WTC11 (cell line): Measurements from ENCODE around the gene NANP.

Experiments
- CTCF ChIP-seq: fragments of 200-600 bp; IDR thresholded peaks from 2 replicates; pipeline ENCODE4 v1.8.0; 2022; ENCODE audit warnings: antibody characterized with exemption
- NR1H2 ChIP-seq: sonication (generic); formaldehyde crosslinking; IDR thresholded peaks from 2 replicates; pipeline ENCODE4 v1.9.0; 2021; ENCODE audit warnings: mild to moderate bottlenecking, moderate library complexity, missing genetic modification reagents
- RORB ChIP-seq: fragments of 250-450 bp; sonication (Bioruptor Pico); IDR thresholded peaks from 2 replicates; pipeline ENCODE4 v1.9.0; 2021; ENCODE audit warnings: mild to moderate bottlenecking
- USF2 ChIP-seq: sonication (generic); formaldehyde crosslinking; IDR thresholded peaks from 2 replicates; pipeline ENCODE4 v1.8.1; 2023; ENCODE audit warnings: mild to moderate bottlenecking, missing genetic modification reagents, moderate library complexity
- TF ChIP-seq, protein P1 (sequence below): sonication (generic); formaldehyde crosslinking; IDR thresholded peaks from 2 replicates; pipeline ENCODE4 v1.8.0; 2022; ENCODE audit warnings: mild to moderate bottlenecking, missing genetic modification reagents
- TF ChIP-seq, protein P2 (sequence below): sonication (generic); formaldehyde crosslinking; IDR thresholded peaks from 2 replicates; pipeline ENCODE4 v1.8.0; 2023; ENCODE audit warnings: missing genetic modification reagents
- TF ChIP-seq, protein P3 (sequence below): sonication (generic); formaldehyde crosslinking; IDR thresholded peaks from 2 replicates; pipeline ENCODE4 v1.8.0; 2022; ENCODE audit warnings: mild to moderate bottlenecking, missing genetic modification reagents
- TF ChIP-seq, protein P4 (sequence below): sonication (generic); formaldehyde crosslinking; IDR thresholded peaks from 2 replicates; pipeline ENCODE4 v1.8.1; 2022; ENCODE audit warnings: missing genetic modification reagents, borderline replicate concordance

- no peak for TF ChIP-seq CTCF
- TF ChIP-seq, protein P1, sequence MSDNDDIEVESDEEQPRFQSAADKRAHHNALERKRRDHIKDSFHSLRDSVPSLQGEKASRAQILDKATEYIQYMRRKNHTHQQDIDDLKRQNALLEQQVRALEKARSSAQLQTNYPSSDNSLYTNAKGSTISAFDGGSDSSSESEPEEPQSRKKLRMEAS (CRISPR knock-in tag), result peak; percentile 33
- TF ChIP-seq NR1H2, result no peak
- TF ChIP-seq, protein P2, sequence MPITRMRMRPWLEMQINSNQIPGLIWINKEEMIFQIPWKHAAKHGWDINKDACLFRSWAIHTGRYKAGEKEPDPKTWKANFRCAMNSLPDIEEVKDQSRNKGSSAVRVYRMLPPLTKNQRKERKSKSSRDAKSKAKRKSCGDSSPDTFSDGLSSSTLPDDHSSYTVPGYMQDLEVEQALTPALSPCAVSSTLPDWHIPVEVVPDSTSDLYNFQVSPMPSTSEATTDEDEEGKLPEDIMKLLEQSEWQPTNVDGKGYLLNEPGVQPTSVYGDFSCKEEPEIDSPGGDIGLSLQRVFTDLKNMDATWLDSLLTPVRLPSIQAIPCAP (CRISPR knock-in tag), result 0 out of 2 replicates have a peak, but pooled peaks have one; percentile 85
- TF ChIP-seq USF2 (CRISPR knock-in tag), result no peak
- TF ChIP-seq, protein P3, sequence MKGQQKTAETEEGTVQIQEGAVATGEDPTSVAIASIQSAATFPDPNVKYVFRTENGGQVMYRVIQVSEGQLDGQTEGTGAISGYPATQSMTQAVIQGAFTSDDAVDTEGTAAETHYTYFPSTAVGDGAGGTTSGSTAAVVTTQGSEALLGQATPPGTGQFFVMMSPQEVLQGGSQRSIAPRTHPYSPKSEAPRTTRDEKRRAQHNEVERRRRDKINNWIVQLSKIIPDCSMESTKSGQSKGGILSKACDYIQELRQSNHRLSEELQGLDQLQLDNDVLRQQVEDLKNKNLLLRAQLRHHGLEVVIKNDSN, result no peak
- no peak for TF ChIP-seq RORB (CRISPR knock-in tag)
- TF ChIP-seq, protein P4, sequence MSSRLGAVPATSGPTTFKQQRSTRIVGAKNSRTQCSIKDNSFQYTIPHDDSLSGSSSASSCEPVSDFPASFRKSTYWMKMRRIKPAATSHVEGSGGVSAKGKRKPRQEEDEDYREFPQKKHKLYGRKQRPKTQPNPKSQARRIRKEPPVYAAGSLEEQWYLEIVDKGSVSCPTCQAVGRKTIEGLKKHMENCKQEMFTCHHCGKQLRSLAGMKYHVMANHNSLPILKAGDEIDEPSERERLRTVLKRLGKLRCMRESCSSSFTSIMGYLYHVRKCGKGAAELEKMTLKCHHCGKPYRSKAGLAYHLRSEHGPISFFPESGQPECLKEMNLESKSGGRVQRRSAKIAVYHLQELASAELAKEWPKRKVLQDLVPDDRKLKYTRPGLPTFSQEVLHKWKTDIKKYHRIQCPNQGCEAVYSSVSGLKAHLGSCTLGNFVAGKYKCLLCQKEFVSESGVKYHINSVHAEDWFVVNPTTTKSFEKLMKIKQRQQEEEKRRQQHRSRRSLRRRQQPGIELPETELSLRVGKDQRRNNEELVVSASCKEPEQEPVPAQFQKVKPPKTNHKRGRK (CRISPR knock-in tag), result no peak
Observed at GRCh38 chr20:25624500-25624939, 706 bp upstream of the NANP start.
